Measurements from ENCODE around the gene GSC2.

Gene GSC2

DNA sequence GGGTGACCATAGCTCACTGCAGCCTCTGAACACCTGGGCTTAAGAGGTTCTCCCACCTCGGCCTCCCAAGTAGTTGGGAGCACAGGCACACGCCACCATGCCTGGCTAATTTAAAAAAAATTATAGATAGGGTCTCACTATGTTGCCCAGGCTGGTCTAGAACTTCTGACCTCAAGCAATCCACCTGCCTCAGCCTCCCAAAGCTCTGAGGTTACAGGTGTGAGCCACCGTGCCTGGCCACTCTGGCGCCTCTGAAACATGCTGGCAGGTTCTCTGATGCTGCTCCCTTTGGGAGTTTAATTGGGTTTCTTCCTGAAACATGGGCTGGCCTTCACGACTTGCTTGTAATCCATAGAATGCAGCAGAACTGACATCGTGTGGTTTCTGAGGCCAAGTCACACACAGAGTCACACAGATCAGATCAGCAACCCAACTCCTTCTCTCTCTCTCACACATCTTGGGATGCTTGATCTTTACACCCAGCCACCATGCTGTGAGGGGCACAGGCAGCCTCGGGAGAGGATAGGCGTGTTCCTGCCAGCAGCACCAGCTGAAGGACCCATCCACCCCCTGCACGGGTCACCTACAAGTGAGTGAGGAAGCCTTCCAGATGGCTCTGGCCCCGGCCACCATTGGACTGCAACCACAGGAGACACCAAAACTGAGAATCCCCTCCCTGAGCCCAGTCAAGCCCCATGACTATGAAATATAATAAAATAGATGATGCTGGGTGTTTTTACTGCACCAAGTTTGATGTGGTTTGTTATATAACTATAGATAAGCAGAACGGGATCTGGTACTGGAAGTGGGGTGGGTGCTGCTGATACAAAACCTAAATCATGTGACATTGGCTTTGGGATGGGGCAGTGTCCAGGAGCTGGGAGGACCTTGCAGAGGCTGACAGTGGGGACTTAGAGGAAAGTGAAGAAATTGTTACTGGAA, 3.1 kb upstream of the GSC2 start:
- no peak for DNase-seq
- peaks cover 7 to 9% of the 10 kb centered on the region in 2 donors for H3K4me1 Mint-ChIP-seq
- no peak for ATAC-seq (replicated peaks)
- no peak overlapping the region for H3K27ac Mint-ChIP-seq
- H3K4me3 Mint-ChIP-seq, result no peak overlapping the region
- H3K36me3 Mint-ChIP-seq, result peaks cover 3 to 11% of the 10 kb centered on the region in 2 donors
- H3K9me3 Mint-ChIP-seq, result peaks cover 3 to 5% of the 10 kb centered on the region in 2 donors
- peaks cover 36 to 56% of the 10 kb centered on the region in 2 donors for H3K27me3 Mint-ChIP-seq

DNA sequence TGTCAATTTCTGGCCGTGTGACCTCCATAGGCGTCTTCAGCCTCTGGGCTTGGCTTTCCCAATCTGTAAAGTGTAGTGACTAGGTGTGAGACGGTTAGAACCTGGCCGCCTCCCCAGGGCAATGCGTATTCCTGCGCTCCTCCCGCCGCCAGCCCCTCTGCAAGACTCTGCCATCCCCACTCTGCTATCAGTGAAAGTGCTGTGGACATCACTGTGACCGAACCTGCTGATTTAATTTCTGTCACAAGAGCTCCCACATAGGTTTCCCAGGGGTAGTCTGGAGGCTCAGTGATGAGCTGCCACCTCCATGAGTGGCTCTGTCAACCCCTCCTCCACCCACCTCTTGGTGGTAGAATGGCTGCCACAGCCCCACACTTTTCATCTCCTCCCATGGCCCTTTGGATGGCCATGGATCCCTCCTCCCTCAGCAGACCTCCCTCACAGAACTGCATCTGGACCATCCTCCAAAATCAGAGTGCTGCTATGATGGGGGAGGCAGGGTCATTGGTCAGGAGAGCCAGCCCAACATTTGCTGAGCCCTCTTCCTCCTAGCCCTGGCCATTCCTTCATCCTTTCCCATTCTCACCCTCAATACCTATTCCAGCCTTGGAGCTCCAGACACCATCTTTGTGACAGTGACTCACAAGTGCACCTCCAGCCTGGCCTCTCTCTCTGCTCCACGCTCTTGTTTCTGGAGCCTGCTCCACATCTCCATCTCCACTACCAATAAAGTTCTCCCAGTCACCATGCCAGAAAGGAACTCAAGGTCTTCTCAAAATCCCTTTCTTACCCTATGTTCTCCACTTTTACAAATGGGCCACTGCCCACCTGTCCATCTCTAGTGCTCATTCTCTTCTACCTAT, 1.5 kb upstream of the GSC2 start:
- DNase-seq (no peak), ATAC-seq (replicated peaks) (no peak)
- Mint-ChIP-seq H3K9me3 (peaks cover 3 to 5% of the 10 kb centered on the region in 2 donors), H3K27me3 (peaks cover 51 to 69% of the 10 kb centered on the region in 2 donors), H3K4me3 (peak overlapping the region; percentile 73 to 74), H3K4me1 (peaks cover 9 to 13% of the 10 kb centered on the region in 2 donors), H3K36me3 (peaks cover 3 to 11% of the 10 kb centered on the region in 2 donors), H3K27ac (no peak overlapping the region)

DNA sequence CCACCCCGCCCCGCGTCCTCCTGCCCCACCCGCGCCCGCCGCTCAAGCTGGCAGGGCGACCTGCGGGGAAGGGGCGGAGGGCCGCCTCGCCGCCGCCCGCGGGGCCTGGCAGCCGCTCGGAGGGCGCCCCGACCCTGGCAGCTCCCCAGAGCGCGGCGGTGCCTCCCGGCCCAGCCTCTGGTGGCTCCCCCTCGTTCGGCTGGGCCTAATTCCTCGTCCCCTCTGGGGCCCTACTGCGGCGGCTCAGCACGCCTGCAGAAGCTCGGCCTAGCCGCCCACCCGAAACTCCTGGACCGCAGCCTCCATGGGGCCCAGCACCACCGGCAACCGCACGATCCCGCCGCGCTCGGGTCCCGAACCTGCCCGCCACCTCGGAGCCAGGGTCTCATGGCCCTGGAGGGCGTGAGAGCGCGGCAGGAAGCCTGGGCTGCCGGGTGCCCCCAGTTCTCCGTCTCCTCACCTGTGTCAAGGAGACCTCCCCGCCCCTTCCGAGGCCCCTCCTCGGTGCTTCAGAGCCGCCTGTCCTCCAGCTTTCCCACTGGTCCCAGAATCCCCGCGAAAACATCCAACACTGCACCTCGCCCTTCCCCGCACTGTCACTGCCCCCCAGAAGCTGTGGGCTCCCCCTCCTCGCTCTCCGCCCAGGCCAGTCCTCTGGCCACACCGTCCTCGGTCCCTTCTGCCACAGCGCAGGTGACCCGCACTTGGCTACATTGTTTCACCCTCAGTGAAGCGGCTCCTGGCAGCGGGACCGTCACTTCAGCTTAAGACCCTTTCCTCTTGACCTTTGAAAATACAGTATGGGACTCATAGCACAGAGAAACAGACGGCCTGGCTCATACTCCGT, 613 bp upstream of the GSC2 start:
- peak overlapping the region; percentile 82 for H3K27ac Mint-ChIP-seq
- ATAC-seq (replicated peaks), result no peak
- H3K36me3 Mint-ChIP-seq, result peaks cover 3 to 11% of the 10 kb centered on the region in 2 donors
- peak overlapping the region; percentile 73 to 74 for H3K4me3 Mint-ChIP-seq
- no peak for DNase-seq
- peaks cover 13 to 20% of the 10 kb centered on the region in 2 donors for H3K4me1 Mint-ChIP-seq
- H3K9me3 Mint-ChIP-seq, result peaks cover 3 to 5% of the 10 kb centered on the region in 2 donors
- H3K27me3 Mint-ChIP-seq, result peaks cover 52 to 71% of the 10 kb centered on the region in 2 donors

DNA sequence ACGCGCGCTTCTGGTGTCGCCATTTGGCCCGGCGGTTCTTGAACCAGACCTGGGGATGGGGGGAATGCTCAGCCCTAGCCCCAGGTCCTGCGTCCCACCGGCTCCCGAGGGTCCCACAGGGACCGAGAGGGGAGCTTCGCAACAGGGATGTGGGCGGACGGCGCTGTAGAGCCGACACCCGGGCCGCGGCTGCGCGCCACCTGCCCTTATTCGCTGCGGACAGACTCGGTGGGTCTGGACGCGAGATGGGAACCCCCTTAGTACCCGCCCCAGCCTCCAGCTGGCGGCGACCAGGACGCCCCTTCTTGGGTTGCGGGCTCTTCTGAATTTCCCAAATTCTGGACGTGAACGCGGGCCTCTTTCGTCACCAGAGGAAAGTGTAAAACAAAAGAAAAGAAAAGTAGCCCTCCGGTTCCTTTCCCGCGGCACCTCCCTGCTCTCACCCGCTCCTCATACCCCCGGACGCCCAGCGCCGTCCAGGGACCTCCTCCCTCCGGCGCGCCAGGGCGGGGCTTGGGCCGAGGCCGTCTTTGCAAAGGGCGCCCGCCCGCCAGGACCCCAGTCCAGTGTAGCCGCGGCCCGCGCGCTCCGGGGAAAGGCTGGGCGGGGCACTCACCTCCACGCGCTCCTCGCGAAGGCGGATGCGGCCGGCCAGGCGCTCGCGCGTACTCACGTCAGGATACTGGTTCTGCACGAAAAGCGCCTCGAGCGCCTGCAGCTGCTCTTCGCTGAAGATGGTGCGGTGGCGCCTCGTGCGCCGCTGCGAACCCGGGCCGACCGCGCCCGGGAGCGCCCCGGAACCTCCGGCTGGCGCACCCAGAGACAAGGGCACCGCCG, 827 bp downstream of the GSC2 start:
- Mint-ChIP-seq H3K9me3 (peaks cover 3 to 5% of the 10 kb centered on the region in 2 donors), H3K27ac (no peak overlapping the region), H3K36me3 (peaks cover 3 to 14% of the 10 kb centered on the region in 2 donors), H3K27me3 (peaks cover 46 to 64% of the 10 kb centered on the region in 2 donors), H3K4me1 (peaks cover 17 to 27% of the 10 kb centered on the region in 2 donors), H3K4me3 (peak overlapping the region; percentile 41 to 51)
- DNase-seq, result no peak
- ATAC-seq (replicated peaks), result no peak

DNA sequence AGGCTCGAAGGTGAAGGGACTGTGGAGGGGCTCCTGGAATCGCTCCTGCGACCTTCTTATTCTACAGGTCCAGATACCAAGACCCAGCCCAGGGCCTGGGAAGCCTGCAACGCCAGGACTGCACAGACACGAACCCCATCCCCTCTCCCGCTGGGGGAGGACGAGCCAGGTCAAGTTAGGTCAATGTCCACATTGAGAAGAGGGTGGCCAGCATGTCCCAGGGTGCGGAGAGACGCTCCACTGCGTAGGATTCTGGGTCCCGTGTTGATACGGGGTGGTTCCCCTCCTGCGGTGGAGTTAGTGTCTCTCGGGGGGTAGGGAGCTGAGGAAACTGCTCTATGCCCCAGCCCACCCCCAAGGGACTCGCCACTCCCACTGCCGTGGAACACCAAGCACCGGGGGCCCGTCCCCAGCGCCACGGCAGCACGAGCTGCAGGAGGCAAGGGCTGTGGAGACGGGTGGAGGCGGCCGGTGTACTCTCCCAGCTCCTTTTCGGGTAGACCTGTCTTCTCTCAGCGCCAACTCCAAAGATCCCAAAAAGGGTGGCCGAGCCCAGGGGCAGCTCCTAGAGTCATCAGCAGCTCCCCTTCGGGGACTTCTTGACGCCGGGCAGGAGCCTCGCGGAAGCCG, 1.6 kb downstream of the GSC2 start:
- peaks cover 42 to 60% of the 10 kb centered on the region in 2 donors for H3K27me3 Mint-ChIP-seq
- peak overlapping the region in 1 of 2 donors; percentile 41 for H3K4me3 Mint-ChIP-seq

DNA sequence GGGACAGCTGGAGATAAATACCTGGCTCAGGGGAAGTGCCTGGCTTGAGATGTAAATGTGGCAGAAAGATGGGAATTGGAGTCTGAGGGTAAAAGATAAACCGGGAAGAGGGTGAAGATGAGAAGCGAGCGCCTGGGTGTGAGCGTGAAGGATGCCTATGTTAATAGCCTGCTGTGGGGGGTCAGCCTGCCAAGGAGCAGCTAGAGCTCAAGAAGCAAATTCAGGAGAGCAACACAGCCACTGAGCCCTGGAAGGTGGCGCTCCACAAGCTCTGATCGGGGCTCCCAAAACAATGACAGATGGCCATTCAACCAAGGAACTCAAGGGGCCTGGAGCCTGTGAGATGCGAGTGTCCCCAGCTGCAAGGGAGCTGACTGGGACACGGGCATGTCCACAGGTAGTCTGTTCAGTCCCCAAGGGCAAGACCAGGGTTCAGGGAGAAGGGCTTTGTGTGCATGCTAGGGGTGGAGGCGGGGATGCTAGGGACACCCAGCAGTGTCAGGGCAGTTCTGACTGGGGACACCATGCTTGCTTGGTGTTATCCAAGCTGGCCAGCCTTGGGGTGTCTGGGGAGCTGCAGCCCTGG, 2.8 kb downstream of the GSC2 start:
- Mint-ChIP-seq H3K4me1 (peaks cover 26 to 39% of the 10 kb centered on the region in 2 donors), H3K27ac (no peak overlapping the region), H3K9me3 (peaks cover 3 to 5% of the 10 kb centered on the region in 2 donors), H3K4me3 (no peak overlapping the region), H3K36me3 (peaks cover 3 to 15% of the 10 kb centered on the region in 2 donors), H3K27me3 (peaks cover 35 to 51% of the 10 kb centered on the region in 2 donors)
- ATAC-seq (replicated peaks) (no peak), DNase-seq (no peak)

More for the DNA sequence above, 1.6 kb downstream of the GSC2 start:
- ATAC-seq (replicated peaks) (no peak), DNase-seq (no peak)
- H3K36me3 Mint-ChIP-seq, result peaks cover 3 to 15% of the 10 kb centered on the region in 2 donors
- no peak overlapping the region for H3K27ac Mint-ChIP-seq
- peaks cover 22 to 34% of the 10 kb centered on the region in 2 donors for H3K4me1 Mint-ChIP-seq
- H3K9me3 Mint-ChIP-seq, result peaks cover 3 to 5% of the 10 kb centered on the region in 2 donors

DNA sequence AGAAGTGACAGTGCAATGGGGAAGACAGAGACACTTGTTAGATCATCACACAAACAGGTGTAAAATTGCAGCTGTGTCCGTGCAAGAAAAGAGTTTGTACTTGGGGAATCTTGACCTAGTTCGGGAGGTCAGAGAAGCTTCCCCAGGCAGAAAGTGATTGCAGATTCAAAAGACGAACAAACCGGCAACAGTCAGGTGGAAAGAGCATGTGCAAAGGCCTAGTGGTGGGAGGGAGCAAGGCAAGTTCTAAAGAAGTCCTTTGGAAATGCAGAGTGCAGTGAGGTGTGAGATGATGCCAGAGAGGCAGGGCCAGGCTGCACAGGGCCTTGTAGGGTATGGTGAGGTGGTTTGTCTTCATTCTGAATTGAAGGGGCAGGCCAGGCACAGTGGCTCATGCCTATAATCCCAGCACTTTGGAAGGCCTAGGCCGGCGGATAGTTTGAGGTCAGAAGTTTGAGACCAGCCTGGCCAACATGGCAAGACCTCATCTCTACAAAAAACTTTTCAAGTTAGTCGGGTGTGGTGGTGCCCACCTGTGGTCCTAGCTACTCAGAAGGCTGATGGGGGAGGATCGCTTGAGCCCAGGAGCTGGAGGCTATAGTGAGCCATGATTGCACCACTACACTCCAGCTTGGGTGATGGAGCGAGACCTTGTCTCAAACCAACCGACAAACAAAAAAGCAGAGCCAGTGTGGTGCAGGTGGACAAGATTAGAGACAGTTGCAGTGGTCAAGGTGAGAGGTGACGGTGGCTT, 3.7 kb downstream of the GSC2 start:
- peaks cover 23 to 39% of the 10 kb centered on the region in 2 donors for H3K4me1 Mint-ChIP-seq
- no peak for DNase-seq
- H3K9me3 Mint-ChIP-seq, result peaks cover 0 to 3% of the 10 kb centered on the region in 2 donors
- no peak overlapping the region for H3K4me3 Mint-ChIP-seq
- H3K36me3 Mint-ChIP-seq, result peaks cover 6 to 13% of the 10 kb centered on the region in 2 donors
- no peak overlapping the region for H3K27ac Mint-ChIP-seq
- peak in 1 of 2 donors; percentile 26 for ATAC-seq (replicated peaks)
- peaks cover 27 to 43% of the 10 kb centered on the region in 2 donors for H3K27me3 Mint-ChIP-seq

DNA sequence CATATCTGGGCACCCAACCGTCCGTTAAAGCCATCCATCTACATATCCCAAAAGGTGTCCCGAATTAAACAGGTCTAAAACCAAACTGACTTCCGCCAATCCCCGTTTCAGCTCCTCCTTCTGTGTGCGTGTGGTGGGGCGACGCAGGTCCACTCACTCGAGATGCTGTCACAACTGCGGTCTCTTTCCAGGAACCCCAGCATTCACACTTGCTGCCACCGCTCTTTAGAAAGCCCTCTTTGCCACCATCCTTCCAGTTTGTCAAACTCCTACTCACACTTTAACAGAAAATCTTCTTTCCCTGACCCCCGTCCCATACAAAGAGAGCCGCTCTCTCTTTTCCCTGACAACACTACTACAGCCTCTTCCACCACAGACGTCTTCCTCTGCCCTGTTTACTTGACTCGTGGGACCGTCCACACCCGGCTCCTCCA, 6.1 kb downstream of the GSC2 start:
- Mint-ChIP-seq H3K36me3 (peaks cover 17 to 24% of the 10 kb centered on the region in 2 donors), H3K9me3 (no peaks in the 10 kb centered on the region), H3K4me1 (peaks cover 17 to 32% of the 10 kb centered on the region in 2 donors), H3K27ac (peak overlapping the region; percentile 99), H3K27me3 (peaks cover 19 to 29% of the 10 kb centered on the region in 2 donors), H3K4me3 (peak overlapping the region; percentile 96 to 99)
- DNase-seq (no peak), ATAC-seq (replicated peaks) (peak; percentile 50 to 52)

DNA sequence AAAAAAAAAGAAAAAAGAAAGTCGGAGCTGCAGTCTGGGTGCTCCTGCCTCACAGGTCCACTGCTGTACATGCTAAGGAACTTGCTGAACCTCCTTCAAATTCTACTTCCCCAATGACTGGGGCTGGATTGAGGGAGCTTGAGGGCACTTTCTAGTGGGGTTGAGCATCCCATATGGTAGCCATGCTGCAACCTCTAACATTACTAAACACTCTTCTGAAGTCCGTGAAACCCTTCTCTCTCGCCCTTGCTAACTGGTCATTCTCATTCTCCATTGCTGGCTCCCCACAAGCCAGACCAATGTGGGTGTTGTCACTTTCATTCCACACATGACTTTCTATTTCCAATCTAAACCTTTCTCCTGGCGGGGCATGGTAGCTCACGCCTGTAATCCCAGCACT, 6.9 kb downstream of the GSC2 start:
- DNase-seq, result no peak
- Mint-ChIP-seq H3K27me3 (peaks cover 16 to 23% of the 10 kb centered on the region in 2 donors), H3K4me1 (peaks cover 17 to 32% of the 10 kb centered on the region in 2 donors), H3K4me3 (peak overlapping the region; percentile 62 to 96), H3K36me3 (peaks cover 21 to 28% of the 10 kb centered on the region in 2 donors), H3K9me3 (no peaks in the 10 kb centered on the region), H3K27ac (no peak overlapping the region)
- ATAC-seq (replicated peaks), result no peak

DNA sequence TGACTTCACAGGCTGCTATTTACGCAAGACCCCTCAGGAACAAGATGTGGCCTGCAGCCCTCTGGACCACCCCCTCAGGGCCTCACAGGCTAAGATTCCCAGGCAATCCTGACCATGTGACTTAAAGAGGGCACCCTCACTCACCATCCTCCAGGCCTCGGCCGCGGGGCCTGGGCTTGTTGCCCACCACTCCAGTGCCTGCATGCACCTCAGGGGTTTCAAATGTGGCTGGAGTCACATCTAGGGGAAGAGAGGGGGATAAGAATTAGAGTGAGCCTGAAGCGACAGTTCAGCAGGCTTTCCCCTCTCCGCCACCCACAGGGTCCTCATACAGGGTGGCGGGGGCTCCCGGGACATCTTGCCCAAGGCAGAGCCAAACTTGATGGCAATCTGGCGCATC, 7.7 kb downstream of the GSC2 start:
- Mint-ChIP-seq H3K9me3 (no peaks in the 10 kb centered on the region), H3K4me1 (peaks cover 17 to 32% of the 10 kb centered on the region in 2 donors), H3K36me3 (peaks cover 21 to 28% of the 10 kb centered on the region in 2 donors), H3K27me3 (peaks cover 8 to 15% of the 10 kb centered on the region in 2 donors), H3K27ac (no peak overlapping the region), H3K4me3 (no peak overlapping the region)
- no peak for ATAC-seq (replicated peaks)
- no peak for DNase-seq

DNA sequence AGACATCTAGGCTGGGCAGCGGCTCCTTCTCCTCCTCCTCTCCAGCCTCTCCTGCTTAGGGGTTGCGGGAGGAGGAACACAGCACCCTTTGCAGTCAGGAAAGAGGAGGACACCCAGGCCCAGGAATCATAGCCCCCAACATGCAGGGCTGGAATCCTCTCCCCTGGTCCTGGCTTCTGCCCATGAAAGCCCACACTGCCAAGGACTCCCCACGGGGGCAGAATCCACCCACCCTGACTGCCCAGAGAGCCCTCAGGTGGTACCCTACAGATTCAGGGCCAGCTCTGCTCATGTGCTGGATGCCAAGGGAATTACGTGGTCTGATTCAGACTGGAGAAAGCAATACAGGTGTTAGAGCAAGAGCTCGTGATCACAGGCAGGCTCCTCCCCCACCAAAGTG, 10.1 kb downstream of the GSC2 start:
- Mint-ChIP-seq H3K4me1 (peaks cover 13 to 19% of the 10 kb centered on the region in 2 donors), H3K36me3 (peaks cover 35 to 47% of the 10 kb centered on the region in 2 donors), H3K4me3 (no peak overlapping the region), H3K27me3 (no peaks in the 10 kb centered on the region), H3K27ac (no peak overlapping the region), H3K9me3 (no peaks in the 10 kb centered on the region)
- ATAC-seq (replicated peaks) (no peak), DNase-seq (no peak)

Data from stimulated activated naive B cell treated with anti-CD40 and anti-IgM and Interleukin-4, amounts not matched to agents 10 μg/mL and 1 μg/mL and 100 μg/mL, for 72 hours (primary cell).